ENCODE measurements around the gene MYADML2. TPM values are rescaled to one million over a fixed set of nuclear protein-coding genes. Genes with fewer than 3 reads are reported as not detected.

Gene MYADML2
- total RNA-seq, 1 experiment from 2014 or later: not detected

GRCh38 chr17:81934098-81934757 lies 12.8 kb downstream of the MYADML2 start:
- intact Hi-C loops (cut with micrococcal nuclease; ENCODE audit: unreplicated experiment): no loop called here
- Histone ChIP-seq H3K27me3 (replicated peaks; ENCODE audit: insufficient read depth, low read depth, low read length, poor library complexity) (no peaks in the 10 kb centered on the region), H3K4me1 (ENCODE audit: insufficient read depth, low read length, poor library complexity, severe bottlenecking) (peaks cover 8% of the 10 kb centered on the region), H3K9me3 (ENCODE audit: low read depth, low read length, poor library complexity, severe bottlenecking) (no peaks in the 10 kb centered on the region), H3K27ac (ENCODE audit: low read depth, low read length, poor library complexity, severe bottlenecking) (no peak overlapping the region), H3K4me3 (ENCODE audit: low read depth, low read length, poor library complexity, severe bottlenecking) (no peak overlapping the region), H3K36me3 (ENCODE audit: insufficient read depth, low read length, poor library complexity, severe bottlenecking) (peaks cover 11% of the 10 kb centered on the region)
- ChIA-PET POLR2A (ENCODE audit: low non-redundant PET) (interaction anchor here (0.6 kb wide), 1 partner anchor 320 kb away, joined by 3 read pairs; no protein-coding TSS in a partner anchor), CTCF (no interaction called here)
- DNase-seq (ENCODE audit: low spot score): no peak
- BruUV-seq (replicated peaks): no TSS peak
- TF ChIP-seq EZH2 (IDR thresholded peaks at IDR 0.05; ENCODE audit: borderline replicate concordance, low read depth, low read length, poor library complexity, severe bottlenecking): no peak
- TF ChIP-seq CTCF (conservative IDR thresholded peaks at IDR 0.05; ENCODE audit: low read depth, low read length): no peak

GRCh38 chr17:81933178-81933699 lies 13.8 kb downstream of the MYADML2 start:
- no peak for TF ChIP-seq EZH2 (IDR thresholded peaks at IDR 0.05; ENCODE audit: borderline replicate concordance, low read depth, low read length, poor library complexity, severe bottlenecking)
- TF ChIP-seq CTCF (conservative IDR thresholded peaks at IDR 0.05; ENCODE audit: low read depth, low read length): no peak
- BruUV-seq (replicated peaks): no TSS peak
- ChIA-PET POLR2A (ENCODE audit: low non-redundant PET) (no interaction called here), CTCF (no interaction called here)
- peaks cover 11% of the 10 kb centered on the region for H3K36me3 ChIP-seq (ENCODE audit: insufficient read depth, low read length, poor library complexity, severe bottlenecking)
- H3K27ac ChIP-seq (ENCODE audit: low read depth, low read length, poor library complexity, severe bottlenecking): no peak overlapping the region
- intact Hi-C loops (cut with micrococcal nuclease; ENCODE audit: unreplicated experiment): no loop called here
- no peaks in the 10 kb centered on the region for H3K9me3 ChIP-seq (ENCODE audit: low read depth, low read length, poor library complexity, severe bottlenecking)
- H3K4me1 ChIP-seq (ENCODE audit: insufficient read depth, low read length, poor library complexity, severe bottlenecking): peaks cover 15% of the 10 kb centered on the region
- H3K27me3 ChIP-seq (replicated peaks; ENCODE audit: insufficient read depth, low read depth, low read length, poor library complexity): no peaks in the 10 kb centered on the region
- H3K4me3 ChIP-seq (ENCODE audit: low read depth, low read length, poor library complexity, severe bottlenecking): no peak overlapping the region
- no peak for DNase-seq (ENCODE audit: low spot score)

GRCh38 chr17:81932333-81932983 lies 14.6 kb downstream of the MYADML2 start:
- ChIA-PET POLR2A (ENCODE audit: low non-redundant PET) (no interaction called here), CTCF (no interaction called here)
- no peak for TF ChIP-seq EZH2 (IDR thresholded peaks at IDR 0.05; ENCODE audit: borderline replicate concordance, low read depth, low read length, poor library complexity, severe bottlenecking)
- no peak for TF ChIP-seq CTCF (conservative IDR thresholded peaks at IDR 0.05; ENCODE audit: low read depth, low read length)
- no peak overlapping the region for H3K4me3 ChIP-seq (ENCODE audit: low read depth, low read length, poor library complexity, severe bottlenecking)
- TSS peak; percentile 15 for BruUV-seq (replicated peaks)
- no peaks in the 10 kb centered on the region for H3K9me3 ChIP-seq (ENCODE audit: low read depth, low read length, poor library complexity, severe bottlenecking)
- H3K27ac ChIP-seq (ENCODE audit: low read depth, low read length, poor library complexity, severe bottlenecking): no peak overlapping the region
- peaks cover 11% of the 10 kb centered on the region for H3K36me3 ChIP-seq (ENCODE audit: insufficient read depth, low read length, poor library complexity, severe bottlenecking)
- no peak for DNase-seq (ENCODE audit: low spot score)
- H3K4me1 ChIP-seq (ENCODE audit: insufficient read depth, low read length, poor library complexity, severe bottlenecking): peaks cover 13% of the 10 kb centered on the region
- H3K27me3 ChIP-seq (replicated peaks; ENCODE audit: insufficient read depth, low read depth, low read length, poor library complexity): no peaks in the 10 kb centered on the region
- intact Hi-C loops (cut with micrococcal nuclease; ENCODE audit: unreplicated experiment): no loop called here
